ENCODE results near the gene COL18A1. TPM values are rescaled to one million over a fixed set of nuclear protein-coding genes. Genes with fewer than 3 reads are reported as not detected.
"Not testable (repeated sequence)": the region's sequence is repeated elsewhere in the genome, so short reads cannot be mapped to it uniquely, and the experiment has no call there.

Gene COL18A1
- total RNA-seq, 1 donor from 2014 or later = 11.4 TPM

DNA sequence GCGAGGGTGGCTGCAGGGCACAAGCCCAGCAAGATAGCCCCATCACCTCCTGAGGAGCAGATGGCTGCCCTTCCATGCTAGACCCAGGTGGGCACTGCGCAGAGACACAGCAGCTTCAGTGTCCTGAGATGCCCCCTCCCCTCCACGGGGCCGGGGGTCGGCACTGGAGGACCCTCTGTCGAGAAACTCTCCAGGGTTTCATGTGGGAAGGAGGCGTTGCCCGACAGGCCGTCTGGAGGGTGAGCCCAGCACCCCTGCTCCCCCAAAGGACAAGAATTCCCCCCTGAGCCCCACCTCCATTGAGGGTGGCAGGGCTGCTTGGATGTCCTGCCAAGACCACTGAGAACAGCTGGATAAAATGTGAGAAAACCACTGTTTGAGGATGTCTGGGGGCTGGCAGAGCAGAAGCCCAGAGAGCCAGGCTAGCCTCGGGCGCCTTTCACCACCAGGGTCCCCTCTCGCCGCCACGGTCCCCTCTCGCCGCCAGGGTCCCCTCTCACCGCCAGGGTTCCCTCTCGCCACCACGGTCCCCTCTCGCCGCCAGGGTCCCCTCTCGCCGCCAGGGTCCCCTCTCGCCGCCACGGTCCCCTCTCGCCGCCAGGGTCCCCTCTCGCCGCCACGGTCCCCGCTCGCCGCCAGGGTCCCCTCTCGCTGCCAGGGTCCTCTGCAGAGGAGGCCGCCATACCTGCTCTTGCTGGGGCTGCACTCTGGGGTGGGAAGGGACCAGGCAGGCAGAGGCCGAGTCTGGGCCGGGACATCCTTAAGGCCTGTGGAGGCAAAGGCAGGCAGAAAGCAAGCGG is 93.1 kb downstream of the COL18A1 start:
- FAIRE-seq (no peak), DNase-seq (ENCODE audit: low spot score in 2 of 2) (no peak)

DNA sequence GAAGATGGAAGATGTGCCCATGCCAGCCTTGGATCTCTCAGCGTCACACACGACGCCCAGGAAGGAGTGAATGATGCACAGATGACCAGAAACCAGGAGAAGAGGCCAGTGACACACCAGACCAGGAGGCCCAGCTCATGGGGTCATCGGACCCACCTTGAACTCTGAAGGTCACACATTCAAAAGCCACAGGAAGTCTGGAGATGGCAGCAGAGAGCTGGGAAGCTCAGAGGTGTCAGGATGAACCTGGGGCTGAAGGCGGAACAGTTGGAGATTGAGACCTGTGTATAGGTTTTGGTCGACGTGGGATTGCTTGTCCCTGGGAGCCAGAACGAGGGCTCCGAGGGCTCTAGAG is 93.7 kb downstream of the COL18A1 start:
- FAIRE-seq (no peak), DNase-seq (ENCODE audit: low spot score in 2 of 2) (no peak)

DNA sequence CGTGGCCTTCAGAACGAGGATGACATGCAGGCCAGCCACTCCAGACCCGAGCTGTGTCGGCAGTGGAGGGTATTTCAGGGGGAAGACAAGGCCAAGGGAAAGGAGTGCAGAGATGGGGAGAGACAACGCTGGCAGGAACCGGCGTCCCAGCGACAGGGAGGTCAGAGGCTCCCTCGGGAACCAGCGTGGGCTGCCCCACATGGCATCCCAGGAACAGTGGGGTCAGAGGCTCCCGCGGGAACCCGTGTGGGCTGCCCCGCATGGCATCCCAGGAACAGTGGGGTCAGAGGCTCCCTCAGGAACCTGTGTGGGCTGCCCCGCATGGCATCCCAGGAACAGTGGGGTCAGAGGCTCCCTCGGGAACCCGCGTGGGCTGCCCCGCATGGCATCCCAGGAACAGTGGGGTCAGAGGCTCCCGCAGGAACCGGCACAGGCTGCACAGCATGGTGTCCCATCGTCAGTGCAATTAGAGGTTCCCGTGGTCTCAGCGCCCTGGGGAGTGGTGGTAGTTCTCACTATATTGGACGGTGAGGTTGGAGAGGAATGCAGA is 94.3 kb downstream of the COL18A1 start:
- FAIRE-seq = no peak
- no peak for DNase-seq (ENCODE audit: low spot score in 2 of 2)

DNA sequence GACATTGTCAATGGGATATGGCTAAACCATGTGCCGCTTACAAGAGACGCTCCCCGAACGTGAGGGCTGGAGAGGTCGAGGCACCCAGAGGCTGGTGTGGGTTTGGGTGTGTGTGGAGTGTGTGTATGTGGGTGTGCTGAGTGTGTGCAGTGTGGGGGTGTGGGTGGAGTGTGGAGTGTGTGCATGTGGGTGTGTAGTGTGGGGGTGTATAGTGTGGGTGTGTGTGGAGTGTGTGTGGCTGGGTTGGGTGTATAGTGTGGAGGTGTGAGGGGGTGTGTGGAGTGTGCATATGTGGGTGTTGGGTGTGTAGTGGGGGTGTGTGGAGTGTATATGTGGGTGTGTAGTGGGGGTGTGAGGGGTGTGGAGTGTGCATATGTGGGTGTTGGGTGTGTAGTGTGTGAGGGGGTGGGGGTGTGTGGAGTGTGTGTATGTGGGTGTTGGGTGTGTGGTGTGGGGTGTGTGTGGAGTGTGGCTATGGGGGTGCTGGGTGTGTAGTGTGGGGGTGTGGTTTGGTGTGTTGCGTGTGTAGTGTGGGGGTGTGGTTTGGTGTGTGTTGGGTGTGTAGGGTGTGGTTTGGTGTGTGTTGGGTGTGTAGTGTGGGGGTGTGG is 95.1 kb downstream of the COL18A1 start:
- DNase-seq (ENCODE audit: low spot score in 2 of 2) (no peak), FAIRE-seq (no peak)

DNA sequence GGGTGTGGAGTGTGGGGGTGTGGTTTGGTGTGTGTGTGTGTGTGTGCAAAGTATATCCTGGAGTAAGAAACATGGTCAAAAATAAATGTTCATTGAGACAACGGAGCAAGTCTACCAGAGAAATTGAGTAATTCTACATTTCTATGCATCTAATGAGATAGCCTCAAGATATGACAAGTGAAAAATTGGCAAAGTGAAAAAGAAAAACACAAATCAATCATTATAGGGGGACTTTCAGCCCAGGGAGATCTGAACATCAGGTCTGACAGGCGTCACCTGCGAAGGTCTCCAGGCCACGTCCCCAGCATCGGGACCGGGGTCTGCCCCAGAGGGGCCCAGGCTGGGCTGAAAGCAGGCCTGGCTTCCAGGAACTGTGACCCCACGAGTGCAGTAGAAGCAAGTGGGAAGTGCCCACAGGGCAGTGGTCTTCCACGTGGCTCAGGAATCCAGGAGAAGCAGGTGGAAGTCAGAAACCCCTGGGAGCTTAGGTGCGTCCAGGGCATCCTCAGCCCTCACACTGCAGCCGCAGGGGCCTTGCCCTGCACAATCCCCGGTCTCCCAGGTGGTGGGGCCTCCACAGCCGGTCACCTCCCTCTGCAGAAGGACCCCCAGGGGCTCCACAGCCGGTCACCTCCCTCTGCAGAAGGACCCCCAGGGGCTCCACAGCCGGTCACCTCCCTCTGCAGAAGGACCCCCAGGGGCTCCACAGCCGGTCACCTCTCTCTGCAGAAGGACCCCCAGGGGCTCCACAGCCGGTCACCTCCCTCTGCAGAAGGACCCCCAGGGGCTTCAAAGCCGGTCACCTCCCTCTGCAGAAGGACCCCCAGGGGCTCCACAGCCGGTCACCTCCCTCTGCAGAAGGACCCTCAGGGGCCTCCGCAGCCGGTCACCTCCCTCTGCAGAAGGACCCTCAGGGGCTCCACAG is 96.4 kb downstream of the COL18A1 start:
- not testable (repeated sequence) for FAIRE-seq; DNase-seq (ENCODE audit: low spot score in 2 of 2)

DNA sequence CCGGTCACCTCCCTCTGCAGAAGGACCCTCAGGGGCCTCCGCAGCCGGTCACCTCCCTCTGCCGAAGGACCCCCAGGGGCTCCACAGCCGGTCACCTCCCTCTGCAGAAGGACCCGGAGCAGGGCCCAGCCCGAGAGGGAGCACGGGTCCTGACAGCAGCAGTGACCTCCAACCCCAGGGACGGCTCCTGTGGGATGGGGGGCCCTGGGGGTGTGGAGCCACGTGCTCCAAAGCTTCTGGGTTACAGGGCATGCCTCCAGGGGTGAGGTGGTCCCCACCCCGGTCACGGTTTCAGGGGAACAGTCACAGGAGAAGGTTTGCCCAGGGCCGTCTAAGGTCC is 97.0 kb downstream of the COL18A1 start:
- no peak for FAIRE-seq

DNA sequence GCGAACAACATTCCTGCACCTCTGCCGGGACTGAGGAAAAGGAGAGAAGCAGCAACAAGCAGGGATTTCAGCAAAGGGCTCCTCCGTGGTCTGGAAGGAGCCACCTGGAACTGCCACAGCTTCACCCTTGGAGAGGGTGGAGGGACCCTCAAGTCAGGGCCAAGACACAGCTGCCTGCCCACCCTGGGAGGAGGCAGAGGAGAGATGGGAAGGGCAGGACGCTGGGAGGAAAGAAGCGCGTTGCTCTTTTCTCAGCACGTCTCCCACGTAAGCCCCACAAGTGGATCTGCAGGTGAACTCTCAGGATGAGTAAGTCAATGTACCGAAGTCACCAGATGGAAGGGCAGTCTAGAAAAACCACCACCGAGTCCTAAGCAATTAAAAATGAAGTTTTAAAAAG is 97.6 kb downstream of the COL18A1 start:
- FAIRE-seq (no peak), DNase-seq (ENCODE audit: low spot score in 2 of 2) (no peak)

More for the DNA sequence above, 97.0 kb downstream of the COL18A1 start:
- no peak for DNase-seq (ENCODE audit: low spot score in 2 of 2)

DNA sequence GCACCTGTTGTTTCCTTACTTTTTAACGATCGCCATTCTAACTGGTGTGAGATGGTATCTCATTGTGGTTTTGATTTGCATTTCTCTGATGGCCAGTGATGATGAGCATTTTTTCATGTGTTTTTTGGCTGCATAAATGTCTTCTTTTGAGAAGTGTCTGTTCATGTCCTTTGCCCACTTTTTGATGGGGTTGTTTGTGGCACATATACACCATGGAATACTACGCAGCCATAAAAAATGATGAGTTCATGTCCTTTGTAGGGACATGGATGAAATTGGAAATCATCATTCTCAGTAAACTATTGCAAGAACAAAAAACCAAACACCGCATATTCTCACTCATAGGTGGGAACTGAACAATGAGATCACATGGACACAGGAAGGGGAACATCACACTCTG is 98.3 kb downstream of the COL18A1 start:
- not testable (repeated sequence) for FAIRE-seq; DNase-seq (ENCODE audit: low spot score in 2 of 2)

DNA sequence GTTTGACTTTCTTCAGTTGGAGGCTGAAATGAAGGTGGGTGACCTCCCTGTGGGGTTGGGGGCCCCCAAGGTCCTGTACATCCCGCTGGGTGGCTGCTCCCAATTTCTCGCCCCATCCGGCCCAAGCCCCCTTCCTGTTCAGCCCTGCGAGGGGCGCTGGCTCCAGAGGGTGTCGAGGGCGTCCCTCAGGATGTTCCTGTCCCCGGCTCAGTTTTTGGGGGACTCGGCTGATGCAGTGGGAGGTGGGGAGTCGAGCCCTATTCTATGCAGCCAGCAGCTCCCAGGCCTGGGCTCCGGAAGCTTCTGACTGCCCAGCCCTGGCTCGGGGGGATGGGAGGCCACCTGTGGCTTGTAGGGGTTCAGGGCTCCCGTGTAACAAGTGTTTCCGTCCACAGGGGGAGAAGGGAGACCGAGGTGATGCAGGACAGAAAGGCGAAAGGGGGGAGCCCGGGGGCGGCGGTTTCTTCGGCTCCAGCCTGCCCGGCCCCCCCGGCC is 99.1 kb downstream of the COL18A1 start:
- DNase-seq (ENCODE audit: low spot score in 2 of 2) (no peak), FAIRE-seq (no peak)

DNA sequence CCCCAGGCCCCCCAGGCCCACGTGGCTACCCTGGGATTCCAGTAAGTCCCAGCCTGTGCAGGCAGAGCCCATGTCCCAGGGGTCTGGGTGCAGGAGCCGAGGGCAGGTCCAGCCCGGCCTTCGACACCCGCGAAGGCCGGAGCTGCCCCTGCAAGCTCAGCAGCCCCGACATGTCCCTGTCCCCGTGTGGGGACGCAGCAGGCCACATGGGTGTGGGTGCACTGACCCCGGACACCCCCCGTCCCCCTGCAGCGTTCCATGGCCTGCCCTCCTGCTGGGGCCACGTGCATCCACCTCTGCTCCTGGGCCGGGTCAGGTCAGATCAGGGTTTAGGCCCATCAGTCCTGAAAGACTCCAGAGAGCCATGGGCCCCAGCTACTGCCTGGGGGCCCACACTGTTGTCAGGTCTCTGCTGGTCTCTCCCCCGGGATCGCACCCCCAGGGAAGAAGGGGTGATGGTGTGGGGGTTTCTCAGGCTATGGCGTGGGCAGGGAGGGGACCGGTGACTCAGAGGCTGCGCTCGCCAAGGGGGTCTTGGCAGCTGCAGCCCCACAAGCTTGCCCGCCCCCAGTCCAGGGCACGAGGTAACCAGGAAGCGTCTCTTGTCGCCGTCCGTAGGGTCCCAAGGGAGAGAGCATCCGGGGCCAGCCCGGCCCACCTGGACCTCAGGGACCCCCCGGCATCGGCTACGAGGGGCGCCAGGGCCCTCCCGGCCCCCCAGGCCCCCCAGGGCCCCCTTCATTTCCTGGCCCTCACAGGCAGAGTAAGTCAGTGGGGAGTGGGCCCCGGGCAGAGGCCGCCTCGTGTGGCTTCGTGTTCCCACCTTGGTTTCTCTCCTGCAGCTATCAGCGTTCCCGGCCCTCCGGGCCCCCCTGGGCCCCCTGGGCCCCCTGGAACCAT is 99.8 kb downstream of the COL18A1 start:
- no peak for FAIRE-seq
- no peak for DNase-seq (ENCODE audit: low spot score in 2 of 2)

DNA sequence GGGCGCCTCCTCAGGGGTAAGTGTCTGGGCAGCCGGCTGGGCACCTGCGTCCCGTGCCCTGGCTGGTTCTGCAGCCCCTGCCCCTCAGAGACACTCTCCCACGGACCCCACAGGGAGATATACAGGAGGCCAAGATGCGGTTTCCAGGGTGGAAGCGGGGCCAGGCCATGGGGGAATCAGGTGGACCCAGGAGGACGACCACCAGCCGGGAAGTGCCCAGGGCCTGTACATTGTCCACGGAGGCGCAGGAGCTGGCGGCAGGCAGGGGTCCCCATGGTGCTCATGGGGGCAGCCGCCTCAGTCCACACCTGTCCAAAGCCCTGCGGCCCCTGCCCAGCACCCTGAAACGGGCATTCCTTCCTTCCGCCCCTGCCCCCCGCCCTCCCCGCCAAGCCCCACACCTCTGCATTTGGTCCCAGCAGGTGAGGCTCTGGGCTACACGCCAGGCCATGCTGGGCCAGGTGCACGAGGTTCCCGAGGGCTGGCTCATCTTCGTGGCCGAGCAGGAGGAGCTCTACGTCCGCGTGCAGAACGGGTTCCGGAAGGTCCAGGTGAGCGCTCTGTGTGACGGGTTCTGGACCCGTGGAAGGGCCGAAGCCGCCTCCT is 100.6 kb downstream of the COL18A1 start:
- DNase-seq (ENCODE audit: low spot score in 2 of 2) = no peak
- no peak for FAIRE-seq

DNA sequence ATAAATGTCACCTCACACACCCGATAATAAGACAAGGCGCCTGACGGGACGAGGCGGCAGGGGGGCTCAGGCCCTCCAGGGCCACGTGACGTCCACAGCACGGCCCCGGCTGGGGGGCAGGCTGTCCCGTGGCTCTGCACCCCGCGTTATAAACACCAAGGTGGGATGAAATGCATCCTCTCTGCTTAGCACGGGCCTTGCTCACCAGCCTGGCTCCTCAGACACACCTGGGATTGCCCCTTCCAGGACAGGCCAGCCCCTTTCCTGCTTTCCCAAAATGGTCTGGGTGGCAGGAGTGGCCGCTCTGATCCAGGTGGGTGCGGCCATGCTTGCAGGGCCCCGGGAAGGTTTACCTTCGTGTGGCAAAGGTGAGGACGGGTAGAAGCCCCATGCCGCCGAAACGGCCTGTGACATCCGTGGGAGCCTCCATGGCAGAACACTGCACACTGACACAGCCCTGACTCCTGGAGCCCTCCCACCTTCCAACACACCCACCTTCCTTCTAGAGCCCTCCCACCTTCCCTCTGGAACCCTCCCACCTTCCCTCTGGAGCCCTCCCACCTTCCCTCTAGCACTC is 101.4 kb downstream of the COL18A1 start:
- DNase-seq (ENCODE audit: low spot score in 2 of 2) (no peak), FAIRE-seq (no peak)

DNA sequence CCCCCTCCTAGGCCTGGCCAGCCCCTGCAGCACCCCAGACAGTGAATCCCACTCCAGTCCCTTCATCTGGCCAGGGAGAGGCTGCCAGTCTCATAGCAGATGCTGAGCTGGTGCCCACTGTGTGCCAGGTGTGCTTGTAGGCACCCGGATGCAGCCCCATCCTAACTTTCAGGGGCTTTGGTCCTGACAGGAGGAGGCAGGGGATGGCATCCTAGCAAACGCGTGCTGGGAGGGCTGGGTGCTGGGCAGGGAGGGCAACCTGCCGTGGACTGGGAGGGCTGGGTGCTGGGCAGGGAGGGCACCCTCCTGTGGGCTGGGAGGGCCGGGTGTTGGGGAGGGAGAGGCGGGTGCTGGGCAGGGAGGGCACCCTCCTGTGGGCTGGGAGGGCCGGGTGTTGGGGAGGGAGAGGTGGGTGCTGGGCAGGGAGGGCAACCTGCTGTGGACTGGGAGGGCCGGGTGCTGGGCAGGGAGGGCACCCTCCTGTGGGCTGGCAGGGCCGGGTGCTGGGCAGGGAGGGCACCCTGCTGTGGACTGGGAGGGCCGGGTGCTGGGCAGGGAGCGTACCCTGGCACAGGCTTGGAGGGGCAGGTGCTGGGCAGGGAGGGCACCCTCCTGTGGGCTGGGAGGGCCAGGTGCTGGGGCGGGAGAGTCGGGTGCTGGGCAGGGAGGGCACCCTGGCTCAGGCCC is 102.0 kb downstream of the COL18A1 start:
- FAIRE-seq (no peak), DNase-seq (ENCODE audit: low spot score in 2 of 2) (no peak)

DNA sequence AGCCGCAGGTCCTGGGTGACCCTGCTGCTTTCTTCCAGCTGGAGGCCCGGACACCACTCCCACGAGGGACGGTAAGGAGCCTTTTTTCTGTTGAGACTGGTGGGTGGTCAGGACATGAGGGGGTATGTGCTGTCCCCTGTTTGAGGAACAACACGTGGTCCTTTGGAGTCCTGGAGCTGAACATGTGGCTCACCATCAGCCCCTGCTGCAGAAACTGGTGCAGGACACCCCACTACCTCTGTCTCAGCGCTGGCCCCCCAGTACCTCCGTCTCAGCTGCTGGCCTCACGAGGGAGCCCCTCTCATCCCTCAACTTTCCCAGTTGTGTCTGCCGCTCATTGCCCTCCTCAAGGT is 102.5 kb downstream of the COL18A1 start:
- FAIRE-seq (no peak), DNase-seq (ENCODE audit: low spot score in 2 of 2) (no peak)

DNA sequence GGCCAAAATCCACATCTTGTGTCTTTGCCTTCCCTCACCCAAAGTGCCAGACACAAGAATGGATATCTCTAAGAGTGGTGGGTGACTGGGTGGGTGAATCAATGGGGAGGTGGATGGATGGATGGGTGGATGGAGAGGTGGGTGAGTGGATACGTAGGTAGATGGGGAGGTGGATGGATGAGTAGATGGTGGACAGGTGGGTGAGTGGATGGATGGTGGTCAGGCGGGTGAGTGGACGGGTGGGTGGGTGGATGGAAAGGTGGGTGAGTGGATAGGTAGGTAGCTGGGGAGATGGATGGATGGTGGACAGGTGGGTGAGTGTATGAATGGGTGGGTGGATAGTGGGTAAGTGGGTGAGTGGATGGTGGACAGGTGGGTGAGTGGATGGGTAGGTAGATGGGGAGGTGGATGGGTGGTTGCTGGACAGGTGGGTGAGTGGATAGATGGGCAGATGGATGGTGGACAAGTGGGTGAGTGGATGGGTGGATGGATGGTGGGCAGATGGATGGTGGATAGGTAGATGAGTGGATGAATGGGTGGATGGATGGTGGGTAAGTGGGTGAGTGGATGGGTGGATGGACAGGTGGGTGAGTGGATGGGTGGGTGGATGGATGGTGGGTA is 103.0 kb downstream of the COL18A1 start:
- DNase-seq (ENCODE audit: low spot score in 2 of 2) (no peak), FAIRE-seq (no peak)

DNA sequence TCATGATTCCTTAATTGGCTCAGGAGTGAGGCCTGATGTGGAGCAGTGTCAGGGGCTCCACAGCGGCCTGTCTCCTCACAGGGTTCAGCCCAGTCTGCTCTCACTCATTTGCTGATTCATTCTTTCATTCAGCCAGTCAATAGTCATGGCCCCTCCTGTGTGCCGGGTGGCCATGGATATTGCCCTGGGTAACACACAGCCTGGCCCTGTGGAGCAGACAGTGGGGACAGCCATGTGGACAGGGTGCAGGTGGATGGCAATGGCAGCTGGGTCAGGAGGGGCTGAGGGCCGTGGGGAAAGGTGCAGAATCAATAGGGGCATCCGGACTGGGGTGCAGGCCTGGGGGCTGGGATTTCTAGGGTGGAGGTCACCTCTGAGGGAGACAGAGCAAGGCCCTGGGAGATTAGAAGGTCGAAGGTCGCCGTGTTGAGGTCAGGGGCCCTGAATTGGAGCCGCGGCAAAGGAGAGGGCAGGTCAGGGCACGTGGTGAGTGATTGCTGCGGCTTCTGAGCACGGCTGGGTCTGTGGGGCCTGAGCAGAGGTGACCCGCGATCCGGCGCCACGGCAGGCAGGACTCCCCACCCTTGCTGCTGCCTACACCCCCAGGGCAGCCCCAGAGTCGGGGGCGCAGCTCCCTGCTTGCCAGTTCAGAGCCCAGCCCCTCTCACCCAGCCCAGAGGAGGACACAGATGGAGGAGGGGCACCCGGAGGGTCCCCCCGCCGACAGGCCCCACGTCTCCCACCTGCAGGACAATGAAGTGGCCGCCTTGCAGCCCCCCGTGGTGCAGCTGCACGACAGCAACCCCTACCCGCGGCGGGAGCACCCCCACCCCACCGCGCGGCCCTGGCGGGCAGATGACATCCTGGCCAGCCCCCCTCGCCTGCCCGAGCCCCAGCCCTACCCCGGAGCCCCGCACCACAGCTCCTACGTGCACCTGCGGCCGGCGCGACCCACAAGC is 103.9 kb downstream of the COL18A1 start:
- FAIRE-seq = no peak
- DNase-seq (ENCODE audit: low spot score in 2 of 2) = no peak
